Measurements from ENCODE around the gene SS18.

The SS18 gene

GRCh38 chr18:25982153-25982552, 108.3 kb downstream of the SS18 start:
- ChIA-PET POLR2A (no interaction called here), CTCF (no interaction called here)
- TF ChIP-seq NFRKB (IDR thresholded peaks at IDR 0.05) (no peak), ZNF384 (IDR thresholded peaks at IDR 0.05) (no peak), SP1 (IDR thresholded peaks at IDR 0.05) (no peak), ELF4 (IDR thresholded peaks at IDR 0.05) (no peak), L3MBTL2 (conservative IDR thresholded peaks at IDR 0.05) (no peak), FOXK2 (IDR thresholded peaks at IDR 0.05) (no peak), BHLHE40 (IDR thresholded peaks at IDR 0.05; ENCODE audit: borderline replicate concordance) (no peak), ARNT (IDR thresholded peaks at IDR 0.05) (no peak), PKNOX1 (IDR thresholded peaks at IDR 0.05) (no peak), LEF1 (IDR thresholded peaks at IDR 0.05; ENCODE audit: borderline replicate concordance) (no peak), FOXA1 (IDR thresholded peaks at IDR 0.05) (no peak), CTBP1 (IDR thresholded peaks at IDR 0.05; ENCODE audit: borderline replicate concordance) (no peak), TARDBP (IDR thresholded peaks at IDR 0.05) (no peak), HDGF (IDR thresholded peaks at IDR 0.05; ENCODE audit: borderline replicate concordance) (no peak)
- DNase-seq (ENCODE audit: extremely low spot score) = no peak

GRCh38 chr18:25979369-25980040, 110.9 kb downstream of the SS18 start:
- TF ChIP-seq HDGF (IDR thresholded peaks at IDR 0.05; ENCODE audit: borderline replicate concordance) (no peak), ELF4 (IDR thresholded peaks at IDR 0.05) (no peak), TARDBP (IDR thresholded peaks at IDR 0.05) (no peak), LEF1 (IDR thresholded peaks at IDR 0.05; ENCODE audit: borderline replicate concordance) (no peak), L3MBTL2 (conservative IDR thresholded peaks at IDR 0.05) (no peak), CTBP1 (IDR thresholded peaks at IDR 0.05; ENCODE audit: borderline replicate concordance) (no peak), FOXA1 (IDR thresholded peaks at IDR 0.05) (no peak), ZNF384 (IDR thresholded peaks at IDR 0.05) (no peak), SUZ12 (IDR thresholded peaks at IDR 0.05) (no peak), PKNOX1 (IDR thresholded peaks at IDR 0.05) (no peak), ARNT (IDR thresholded peaks at IDR 0.05) (no peak)

GRCh38 chr18:25976554-25976953, 113.9 kb downstream of the SS18 start:
- DNase-seq (ENCODE audit: extremely low spot score) = no peak
- ChIA-PET POLR2A (no interaction called here), CTCF (no interaction called here)

More at GRCh38 chr18:25979369-25980040, 110.9 kb downstream of the SS18 start:
- ChIA-PET CTCF (no interaction called here), POLR2A (no interaction called here)
- no peak for DNase-seq (ENCODE audit: extremely low spot score)

GRCh38 chr18:25974630-25975077, 115.8 kb downstream of the SS18 start:
- TF ChIP-seq CTBP1 (IDR thresholded peaks at IDR 0.05; ENCODE audit: borderline replicate concordance) (no peak), L3MBTL2 (conservative IDR thresholded peaks at IDR 0.05) (no peak), PKNOX1 (IDR thresholded peaks at IDR 0.05) (no peak), FOXA1 (IDR thresholded peaks at IDR 0.05) (no peak), FOXM1 (IDR thresholded peaks at IDR 0.05; ENCODE audit: borderline replicate concordance) (no peak), TARDBP (IDR thresholded peaks at IDR 0.05) (no peak), ELF4 (IDR thresholded peaks at IDR 0.05) (no peak), ARNT (IDR thresholded peaks at IDR 0.05) (no peak), BHLHE40 (IDR thresholded peaks at IDR 0.05; ENCODE audit: borderline replicate concordance) (no peak), SP1 (IDR thresholded peaks at IDR 0.05) (no peak), NFRKB (IDR thresholded peaks at IDR 0.05) (no peak), FOXK2 (IDR thresholded peaks at IDR 0.05) (no peak), HDGF (IDR thresholded peaks at IDR 0.05; ENCODE audit: borderline replicate concordance) (no peak), SUZ12 (IDR thresholded peaks at IDR 0.05) (no peak), LEF1 (IDR thresholded peaks at IDR 0.05; ENCODE audit: borderline replicate concordance) (no peak), ZNF384 (IDR thresholded peaks at IDR 0.05) (no peak)
- ChIA-PET CTCF (no interaction called here), POLR2A (no interaction called here)
- DNase-seq (ENCODE audit: extremely low spot score) = no peak

More at GRCh38 chr18:25976554-25976953, 113.9 kb downstream of the SS18 start:
- no peak for TF ChIP-seq LEF1 (IDR thresholded peaks at IDR 0.05; ENCODE audit: borderline replicate concordance)
- TF ChIP-seq ELF4 (IDR thresholded peaks at IDR 0.05) = no peak
- TF ChIP-seq HDGF (IDR thresholded peaks at IDR 0.05; ENCODE audit: borderline replicate concordance) = no peak
- no peak for TF ChIP-seq NFRKB (IDR thresholded peaks at IDR 0.05)
